K562 treated with DMSO at 1 percent for 24 hours (cell line): Measurements from ENCODE around the gene CBFB. TPM values are rescaled to one million over a fixed set of nuclear protein-coding genes. Genes with fewer than 3 reads are reported as not detected.

Experiments used
- total RNA-seq: library from RNA; unstranded; fragments of 300-600 nt; gene quantifications from 2 replicates; pipeline ENCODE4 v1.2.3, GENCODE V29; 2022; ENCODE audit warnings: low read depth; ENCODE audit not compliant: insufficient read depth

Gene CBFB
- total RNA-seq, result 74.8 and 77.4 TPM in 2 replicates

GRCh38 chr16:67028696-67029253 lies at the start of gene CBFB:
CBFB (plus strand) TSS chr16:67029149; CDS start chr16:67029408, 259 bp downstream.

DNA sequence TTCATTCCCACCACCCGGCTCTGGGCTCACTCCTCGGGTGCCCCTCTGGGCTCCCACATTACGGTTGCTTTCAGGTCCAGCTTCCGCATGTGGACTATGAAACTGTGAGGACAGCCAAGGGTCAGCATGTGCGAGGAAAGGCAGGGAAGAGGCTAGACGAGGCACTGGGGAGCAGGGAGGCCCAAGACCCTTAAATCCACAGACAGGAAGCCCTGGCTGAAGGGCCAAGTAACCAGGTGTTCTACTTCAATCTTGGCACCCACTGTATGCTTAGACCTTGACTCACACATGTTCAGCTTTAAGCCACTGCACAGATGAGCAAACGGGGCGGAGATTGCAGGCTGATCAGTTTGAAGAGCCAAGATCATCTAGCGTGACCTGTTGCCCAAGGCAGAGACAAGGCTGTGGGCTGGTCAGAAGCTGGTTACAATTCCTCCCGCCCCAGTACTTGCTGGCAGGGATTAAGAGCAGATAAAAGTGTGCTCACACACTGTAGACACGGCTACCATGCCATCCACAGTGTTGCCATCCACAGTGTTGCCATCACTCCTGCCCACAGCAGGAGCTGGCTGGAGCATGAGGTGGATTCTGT lies 40.7 kb upstream of the CBFB start, which contains the start of gene CES4A:
TSS of gene CES4A (plus strand) at position 393 of the 592 bp plus-strand sequence. CDS start at position 577, 184 bp downstream.

GRCh38 chr16:67109407-67110135 lies 80.6 kb downstream of the CBFB start, which contains the start of gene PHAF1:
PHAF1 (plus strand) TSS chr16:67109941; CDS start chr16:67110176, 235 bp downstream.

Other genes starting within 250 kb of the CBFB start
- not detected in 2 replicates for gene TERB1, start 227.6 kb upstream of the CBFB start, total RNA-seq
- gene NAE1, start 198.2 kb upstream of the CBFB start, total RNA-seq, result 53.3 and 63.5 TPM in 2 replicates
- gene CA7, start 184.7 kb upstream of the CBFB start, total RNA-seq, result not detected in 2 replicates
- gene PDP2, start 148.6 kb upstream of the CBFB start, total RNA-seq, result 6.1 and 7.6 TPM in 2 replicates
- gene CDH16, start 110.3 kb upstream of the CBFB start, total RNA-seq, result not detected in 2 replicates
- gene RRAD, start 103.6 kb upstream of the CBFB start, total RNA-seq, result 8.4 and 10.3 TPM in 2 replicates
- 267 and 312 TPM in 2 replicates for gene CIAO2B, start 94.7 kb upstream of the CBFB start, total RNA-seq
- 28.3 and 28.7 TPM in 2 replicates for gene CES2, start 93.6 kb upstream of the CBFB start, total RNA-seq
- 1.00 and 1.3 TPM in 2 replicates for gene CES3, start 67.9 kb upstream of the CBFB start, total RNA-seq
- gene CES4A, start 40.6 kb upstream of the CBFB start, total RNA-seq, result not detected in 2 replicates
- 9.1 and 12.1 TPM in 2 replicates for gene PHAF1, start 80.8 kb downstream of the CBFB start, total RNA-seq
- 8.1 and 8.9 TPM in 2 replicates for gene B3GNT9, start 121.8 kb downstream of the CBFB start, total RNA-seq
- 65.4 and 73.5 TPM in 2 replicates for gene TRADD, start 130.8 kb downstream of the CBFB start, total RNA-seq
- 20.0 and 26.4 TPM in 2 replicates for gene FBXL8, start 130.8 kb downstream of the CBFB start, total RNA-seq
- gene HSF4, start 135.6 kb downstream of the CBFB start, total RNA-seq, result 16.5 and 21.1 TPM in 2 replicates
- 23.2 and 28.7 TPM in 2 replicates for gene NOL3, start 141.4 kb downstream of the CBFB start, total RNA-seq
- 27.3 and 27.5 TPM in 2 replicates for gene MATCAP1, start 154.8 kb downstream of the CBFB start, total RNA-seq
- gene EXOC3L1, start 161.0 kb downstream of the CBFB start, total RNA-seq, result 0.37 TPM in 1 of 2 replicates, not detected in the other
- gene E2F4, start 163.0 kb downstream of the CBFB start, total RNA-seq, result 92.4 and 95.4 TPM in 2 replicates
- 3.3 and 4.0 TPM in 2 replicates for gene ELMO3, start 170.0 kb downstream of the CBFB start, total RNA-seq
- gene TMEM208, start 198.0 kb downstream of the CBFB start, total RNA-seq, result 64.1 and 69.2 TPM in 2 replicates
- gene FHOD1, start 218.3 kb downstream of the CBFB start, total RNA-seq, result 49.4 and 55.6 TPM in 2 replicates
- gene SLC9A5, start 219.8 kb downstream of the CBFB start, total RNA-seq, result 2.0 and 2.4 TPM in 2 replicates